A549 (cell line): ENCODE measurements around the gene PIGN. TPM values are rescaled to one million over a fixed set of nuclear protein-coding genes. Genes with fewer than 3 reads are reported as not detected.

ENCODE experiments used
- ATAC-seq, 2 experiments: fragments of 200-7000 bp in 1 of 2; fragments of >200 bp in 1 of 2; cut with Nextera tagmentation in 1 of 2; cut with Tn5 transposase in 1 of 2; 3 replicates each; pipeline versions ENCODE4 v1.8.0 to v1.9.1; 2018 to 2020; ENCODE audit warnings: mild to moderate bottlenecking in 1 of 2, moderate library complexity in 1 of 2
- CTCF ChIA-PET: fragments of 300-600 bp; sonication (Branson Sonifier 250); formaldehyde crosslinking; extraction: SDS; loops from one replicate; lab custom pipeline; 2021; ENCODE audit warnings: antibody characterized with exemption, inconsistent platforms; lab: Yijun Ruan, JAX
- POLR2A ChIA-PET: fragments of 350-600 bp; formaldehyde crosslinking; extraction: SDS; loops from one replicate; lab custom pipeline; 2021; ENCODE audit warnings: antibody characterized with exemption, inconsistent platforms; lab: Yijun Ruan, JAX
- DNase-seq, 2 experiments: peaks; one replicate each; pipeline versions ENCODE4 v3.0.0 to v3.0.0-alpha.2; 2011 to 2016; ENCODE audit warnings: low read depth in 1 of 2, low spot score in 1 of 2
- FAIRE-seq: peaks from 2 replicates; lab custom pipeline; 2011; peaks lifted over from hg19 to GRCh38; lab: Jason Lieb, UNC
- H3K27ac ChIP-seq, 2 experiments: fragments of >200 bp; sonication (Bioruptor Twin); formaldehyde crosslinking; 3 replicates each; pipeline ENCODE4 v1.5.1; 2016 to 2017
- H3K4me1 ChIP-seq: fragments of >200 bp; sonication (Bioruptor Twin); formaldehyde crosslinking; 3 replicates; pipeline ENCODE4 v1.6.1; 2016
- H3K4me2 ChIP-seq: fragments of >200 bp; sonication (Bioruptor Twin); formaldehyde crosslinking; 3 replicates; pipeline ENCODE4 v1.6.1; 2016
- H3K4me3 ChIP-seq: fragments of >200 bp; sonication (Bioruptor Twin); formaldehyde crosslinking; 3 replicates; pipeline ENCODE4 v1.5.1; 2016
- H3K9me3 ChIP-seq: fragments of >200 bp; sonication (Bioruptor Twin); formaldehyde crosslinking; 3 replicates; pipeline ENCODE4 v1.6.1; 2016
- BHLHE40 ChIP-seq: IDR thresholded peaks from 2 replicates; pipeline ENCODE4 v1.6.1; 2012; ENCODE audit warnings: low read depth, low read length, inconsistent platforms
- CBX8 ChIP-seq: fragments of 200-600 bp; sonication (generic); IDR thresholded peaks from 2 replicates; pipeline ENCODE4 v1.6.1; 2016
- CEBPB ChIP-seq, 2 experiments: fragments of >200 bp in 1 of 2; sonication (Bioruptor Twin) in 1 of 2; formaldehyde crosslinking in 1 of 2; IDR thresholded peaks; 2 replicates each; pipeline ENCODE4 v1.6.1; 2012 to 2016
- EHF ChIP-seq: fragments of 250-450 bp; sonication (Bioruptor Pico); IDR thresholded peaks from 2 replicates; pipeline ENCODE4 v1.5.0; 2020; ENCODE audit warnings: mild to moderate bottlenecking
- FOSB ChIP-seq: fragments of 250-450 bp; sonication (Bioruptor Pico); IDR thresholded peaks from 2 replicates; pipeline ENCODE4 v1.5.0; 2020; ENCODE audit warnings: mild to moderate bottlenecking, moderate library complexity
- FOXS1 ChIP-seq: fragments of 250-450 bp; sonication (Bioruptor Pico); IDR thresholded peaks from 2 replicates; pipeline ENCODE4 v1.5.0; 2020; ENCODE audit warnings: mild to moderate bottlenecking, moderate library complexity
- HEYL ChIP-seq: fragments of 250-450 bp; sonication (Bioruptor Pico); IDR thresholded peaks from 2 replicates; pipeline ENCODE4 v1.8.0; 2021; ENCODE audit warnings: mild to moderate bottlenecking, moderate library complexity
- HMGXB4 ChIP-seq: fragments of 250-450 bp; sonication (Bioruptor Pico); IDR thresholded peaks from 2 replicates; pipeline ENCODE4 v1.5.0; 2021; ENCODE audit warnings: mild to moderate bottlenecking, moderate library complexity, borderline replicate concordance
- KDM5A ChIP-seq: fragments of 200-600 bp; sonication (generic); IDR thresholded peaks from 2 replicates; pipeline ENCODE4 v1.6.1; 2016; ENCODE audit warnings: antibody characterized with exemption, mild to moderate bottlenecking
- MAFK ChIP-seq: fragments of 450-650 bp; IDR thresholded peaks from 2 replicates; pipeline ENCODE4 v1.6.1; 2014; ENCODE audit not compliant: partially characterized antibody
- MAX ChIP-seq: IDR thresholded peaks from 2 replicates; pipeline ENCODE4 v1.6.1; 2012
- NR3C1 ChIP-seq: fragments of >200 bp; sonication (Bioruptor Twin); formaldehyde crosslinking; IDR thresholded peaks from 3 replicates; pipeline ENCODE4 v1.6.1; 2017
- PBX3 ChIP-seq: IDR thresholded peaks from 2 replicates; pipeline ENCODE4 v1.6.1; 2012
- POLR2AphosphoS2 ChIP-seq: conservative IDR thresholded peaks from 2 replicates; pipeline ENCODE4 v1.6.1; 2012; ENCODE audit warnings: low read length, improper control_type of control experiment, inconsistent platforms
- RAD21 ChIP-seq, 2 experiments: fragments of >200 bp in 1 of 2; sonication (Bioruptor Twin) in 1 of 2; formaldehyde crosslinking in 1 of 2; IDR thresholded peaks in 1 of 2; conservative IDR thresholded peaks in 1 of 2; 2 replicates in 1 of 2; 3 replicates in 1 of 2; pipeline ENCODE4 v1.6.1; 2012 to 2018; ENCODE audit warnings: inconsistent platforms in 1 of 2
- RARB ChIP-seq: fragments of 250-450 bp; sonication (Bioruptor Pico); IDR thresholded peaks from 2 replicates; pipeline ENCODE4 v1.8.0; 2021; ENCODE audit warnings: mild to moderate bottlenecking, moderate library complexity
- RNF2 ChIP-seq: fragments of 200-600 bp; sonication (generic); IDR thresholded peaks from 2 replicates; pipeline ENCODE4 v1.6.1; 2016; ENCODE audit warnings: low read depth, mild to moderate bottlenecking, antibody characterized with exemption, moderate library complexity, borderline replicate concordance
- TP53 ChIP-seq: fragments of 250-450 bp; sonication (Bioruptor Pico); IDR thresholded peaks from 2 replicates; pipeline ENCODE4 v1.5.0; 2021; ENCODE audit warnings: mild to moderate bottlenecking, moderate library complexity
- ZC3H11A ChIP-seq: fragments of 450-650 bp; IDR thresholded peaks from 2 replicates; pipeline ENCODE4 v1.6.1; 2014; ENCODE audit warnings: antibody characterized with exemption, mild to moderate bottlenecking
- ZFP36 ChIP-seq: fragments of 450-650 bp; IDR thresholded peaks from 2 replicates; pipeline ENCODE4 v1.6.1; 2014; ENCODE audit warnings: borderline replicate concordance; ENCODE audit not compliant: partially characterized antibody
- ZSCAN20 ChIP-seq: fragments of 250-450 bp; sonication (Bioruptor Pico); IDR thresholded peaks from 2 replicates; pipeline ENCODE4 v1.8.0; 2022; ENCODE audit warnings: mild to moderate bottlenecking, moderate library complexity
- WGBS: methylation state at CpG from one replicate; pipeline ENCODE4 v1.1.6; 2017; ENCODE audit errors: missing lambda C conversion rate; 5-methylcytosine and 5-hydroxymethylcytosine counted together
- polyA plus RNA-seq, 4 experiments: library from polyadenylated mRNA; depleted of rRNA in 3 of 4; stranded (reverse); fragments of >200 nt; fragmentation: RNase III in 1 of 4; extraction: RNeasy Plus Mini Kit Qiagen cat#74134 plus additional on column Dnase treatment in 1 of 4; gene quantifications; 2 replicates in 3 of 4; 3 replicates in 1 of 4; pipeline ENCODE4 v1.2.3, GENCODE V29; 2011 to 2017

The PIGN gene
- polyA plus RNA-seq, 2 of the 4 experiments (the other 2 are of a cell fraction): 12.9 to 37.0 TPM

- TF ChIP-seq KDM5A: no peak
- TF ChIP-seq FOSB (CRISPR knock-in tag): no peak
- no peak for TF ChIP-seq ZSCAN20 (CRISPR knock-in tag)
- TF ChIP-seq CBX8: no peak
- no peak for TF ChIP-seq ZFP36
- no peak for TF ChIP-seq BHLHE40
Observed at GRCh38 chr18:62186774-62187542, at the start of gene PIGN, which contains the start of gene RELCH (continued).

- DNase-seq (no peak), FAIRE-seq (no peak), ATAC-seq (no peak)
- Histone ChIP-seq H3K4me3 (no peak overlapping the region), H3K4me2 (no peak overlapping the region), H3K27ac (no peak overlapping the region), H3K4me1 (no peaks in the 10 kb centered on the region)
- ChIA-PET CTCF (no interaction called here), POLR2A (no interaction called here)
- TF ChIP-seq FOXS1 (CRISPR knock-in tag) (no peak), RNF2 (no peak), ZC3H11A (no peak), POLR2AphosphoS2 (no peak), KDM5A (no peak), MAFK (no peak), ZFP36 (no peak), TP53 (no peak), HEYL (CRISPR knock-in tag) (no peak), PBX3 (no peak), CEBPB (IDR thresholded peaks at IDR 0.05) (no peak), HMGXB4 (no peak), EHF (no peak)
- TF ChIP-seq, all 56 proteins: peak for 0
- WGBS: 95% methylated on average over 1 of the region's 1 CpG
- no peaks in the 10 kb centered on the region for H3K9me3 ChIP-seq
Observed at GRCh38 chr18:62236252-62236651, 49.4 kb upstream of the PIGN start.

GRCh38 chr18:62226047-62226446 lies 39.2 kb upstream of the PIGN start:
- no peak overlapping the region for H3K4me3 ChIP-seq
- 0 out of 3 replicates have a peak, but pooled peaks cover 4% of the 10 kb centered on the region for H3K9me3 ChIP-seq
- FAIRE-seq (no peak), ATAC-seq (no peak), DNase-seq (no peak)
- H3K4me1 ChIP-seq: no peaks in the 10 kb centered on the region
- H3K27ac ChIP-seq: no peak overlapping the region
- no peak for TF ChIP-seq RAD21 (conservative IDR thresholded peaks at IDR 0.05 in 1 of 2, IDR thresholded peaks at IDR 0.05 in 1 of 2)
- no peak for TF ChIP-seq MAX
- TF ChIP-seq RARB: no peak
- no peak for TF ChIP-seq NR3C1
- TF ChIP-seq MAFK: peak; percentile 84
- 90% methylated on average over 3 of the region's 3 CpGs for WGBS
- H3K4me2 ChIP-seq: no peak overlapping the region
- ChIA-PET CTCF (no interaction called here), POLR2A (no interaction called here)
